ENCODE results near the gene KLHL30.

KLHL30 gene, protein sequence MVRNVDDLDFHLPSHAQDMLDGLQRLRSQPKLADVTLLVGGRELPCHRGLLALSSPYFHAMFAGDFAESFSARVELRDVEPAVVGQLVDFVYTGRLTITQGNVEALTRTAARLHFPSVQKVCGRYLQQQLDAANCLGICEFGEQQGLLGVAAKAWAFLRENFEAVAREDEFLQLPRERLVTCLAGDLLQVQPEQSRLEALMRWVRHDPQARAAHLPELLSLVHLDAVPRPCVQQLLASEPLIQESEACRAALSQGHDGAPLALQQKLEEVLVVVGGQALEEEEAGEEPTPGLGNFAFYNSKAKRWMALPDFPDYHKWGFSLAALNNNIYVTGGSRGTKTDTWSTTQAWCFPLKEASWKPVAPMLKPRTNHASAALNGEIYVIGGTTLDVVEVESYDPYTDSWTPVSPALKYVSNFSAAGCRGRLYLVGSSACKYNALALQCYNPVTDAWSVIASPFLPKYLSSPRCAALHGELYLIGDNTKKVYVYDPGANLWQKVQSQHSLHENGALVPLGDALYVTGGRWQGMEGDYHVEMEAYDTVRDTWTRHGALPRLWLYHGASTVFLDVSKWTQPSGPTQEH

DNA sequence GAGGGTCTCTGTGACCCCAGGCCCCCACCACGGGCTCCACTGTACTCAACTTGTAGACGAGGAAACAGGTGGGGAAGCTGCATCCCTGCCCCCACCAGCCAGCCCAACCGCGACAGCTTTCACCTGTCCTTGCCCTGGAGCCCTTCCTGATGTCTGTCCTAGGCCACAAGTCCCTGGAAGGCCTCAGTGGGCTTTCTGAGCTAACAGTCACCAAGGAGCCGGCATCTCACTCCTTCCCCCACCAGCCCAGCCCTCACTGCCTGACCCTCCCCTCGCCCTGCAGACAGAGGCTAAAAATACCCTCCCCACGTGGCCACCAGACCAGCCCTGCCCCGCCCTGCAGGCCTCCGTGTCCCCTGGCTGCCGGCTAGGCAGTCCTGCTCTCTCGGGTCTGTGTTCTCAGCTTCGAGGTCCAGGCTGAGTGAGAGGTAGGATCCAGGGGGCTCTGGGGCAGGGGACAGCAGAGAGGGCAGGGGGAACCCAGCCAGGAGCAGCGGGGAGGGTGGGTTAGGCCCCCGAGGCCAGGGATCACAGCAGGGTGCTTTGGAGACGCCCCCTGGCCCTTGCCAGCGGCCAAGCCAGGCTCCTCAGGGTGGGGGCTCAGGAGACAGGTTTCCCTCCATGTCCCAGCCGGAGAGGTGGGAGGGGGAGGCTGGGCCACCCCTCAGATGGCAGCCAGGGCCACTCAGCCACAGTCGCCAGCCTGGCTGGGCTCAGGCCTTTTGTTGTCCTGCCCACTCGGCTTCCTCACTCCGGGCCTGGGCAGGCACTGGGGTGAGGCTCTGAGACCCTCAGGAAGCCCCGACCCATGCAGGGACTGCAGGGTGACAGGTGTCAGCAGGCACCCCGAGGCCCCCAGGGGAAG is at the start of gene KLHL30:
TSS of gene KLHL30 (plus strand) at position 338 of the 865 bp plus-strand sequence. CDS start 2,087 bp downstream, outside the sequence.
- no peak for DNase-seq
- Mint-ChIP-seq H3K4me3 (no peak within 1 kb of the TSS), H3K27ac (no peak within 1 kb of the TSS), H3K27me3 (ENCODE audit: low read depth, poor library complexity) (peaks cover 4% of the 10 kb centered on the region), H3K4me1 (peaks cover 44% of the 10 kb centered on the region), H3K36me3 (ENCODE audit: low read depth) (no peaks in the 10 kb centered on the region), H3K9me3 (no peaks in the 10 kb centered on the region)
- TF ChIP-seq, protein P1, sequence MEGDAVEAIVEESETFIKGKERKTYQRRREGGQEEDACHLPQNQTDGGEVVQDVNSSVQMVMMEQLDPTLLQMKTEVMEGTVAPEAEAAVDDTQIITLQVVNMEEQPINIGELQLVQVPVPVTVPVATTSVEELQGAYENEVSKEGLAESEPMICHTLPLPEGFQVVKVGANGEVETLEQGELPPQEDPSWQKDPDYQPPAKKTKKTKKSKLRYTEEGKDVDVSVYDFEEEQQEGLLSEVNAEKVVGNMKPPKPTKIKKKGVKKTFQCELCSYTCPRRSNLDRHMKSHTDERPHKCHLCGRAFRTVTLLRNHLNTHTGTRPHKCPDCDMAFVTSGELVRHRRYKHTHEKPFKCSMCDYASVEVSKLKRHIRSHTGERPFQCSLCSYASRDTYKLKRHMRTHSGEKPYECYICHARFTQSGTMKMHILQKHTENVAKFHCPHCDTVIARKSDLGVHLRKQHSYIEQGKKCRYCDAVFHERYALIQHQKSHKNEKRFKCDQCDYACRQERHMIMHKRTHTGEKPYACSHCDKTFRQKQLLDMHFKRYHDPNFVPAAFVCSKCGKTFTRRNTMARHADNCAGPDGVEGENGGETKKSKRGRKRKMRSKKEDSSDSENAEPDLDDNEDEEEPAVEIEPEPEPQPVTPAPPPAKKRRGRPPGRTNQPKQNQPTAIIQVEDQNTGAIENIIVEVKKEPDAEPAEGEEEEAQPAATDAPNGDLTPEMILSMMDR (IDR thresholded peaks at IDR 0.05) = no peak

DNA sequence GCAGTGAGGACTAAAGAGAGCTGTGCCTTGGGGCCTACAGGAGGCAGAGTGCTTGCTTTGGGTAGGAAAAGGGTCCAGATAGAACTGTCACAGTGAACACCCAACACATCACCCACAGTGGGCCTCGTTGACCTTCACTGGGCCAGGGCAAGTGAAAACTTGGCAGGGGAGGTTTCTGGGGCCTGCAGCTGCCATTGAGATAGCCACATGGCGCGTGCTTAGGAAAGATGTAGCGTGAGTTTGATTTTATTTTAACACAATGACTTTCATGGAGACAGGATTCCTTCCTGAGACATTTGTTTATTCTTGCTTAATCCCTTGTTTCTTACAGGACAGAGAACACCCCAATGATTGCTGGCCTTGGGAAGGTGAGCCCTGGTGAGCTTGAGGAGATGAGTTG is 47.6 kb upstream of the KLHL30 start:
- H3K4me3 Mint-ChIP-seq = no peak overlapping the region
- peaks cover 7% of the 10 kb centered on the region for H3K27me3 Mint-ChIP-seq (ENCODE audit: low read depth, poor library complexity)

DNA sequence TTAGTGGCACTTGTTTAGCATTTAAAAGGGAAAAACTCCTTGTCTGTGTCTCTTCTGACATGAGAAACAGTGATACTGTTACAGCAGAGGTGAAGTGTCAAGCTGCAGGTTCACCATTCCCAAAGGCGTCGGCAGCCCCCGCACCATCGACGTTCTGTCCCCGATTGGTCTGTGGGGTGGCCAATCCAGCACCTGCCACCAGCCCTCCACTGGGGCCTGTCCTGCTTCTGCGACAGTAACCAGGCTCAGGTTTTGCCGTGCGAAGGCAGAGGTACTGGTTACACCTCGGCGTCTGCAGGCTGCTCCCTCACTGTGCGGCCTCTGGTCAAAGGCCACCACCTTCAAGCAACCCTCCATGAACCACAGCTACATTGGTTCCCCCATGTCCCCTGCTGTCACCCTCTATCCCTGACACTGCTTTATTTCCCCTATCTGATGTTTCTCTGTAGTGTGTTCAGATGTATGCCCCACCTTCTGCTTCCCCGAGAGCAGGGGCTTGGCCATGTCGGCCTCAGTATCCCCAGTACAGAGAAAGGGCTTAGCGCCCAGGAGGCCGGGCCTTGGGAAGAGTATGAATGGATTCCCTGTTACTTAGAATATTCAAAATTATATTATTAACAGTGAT is 46.9 kb upstream of the KLHL30 start:
- TF ChIP-seq, protein P1 (IDR thresholded peaks at IDR 0.05) = no peak
- no peak for DNase-seq
- no peak overlapping the region for H3K4me3 Mint-ChIP-seq
- H3K27me3 Mint-ChIP-seq (ENCODE audit: low read depth, poor library complexity) = peaks cover 7% of the 10 kb centered on the region
- no peaks in the 10 kb centered on the region for H3K9me3 Mint-ChIP-seq
- peaks cover 25% of the 10 kb centered on the region for H3K4me1 Mint-ChIP-seq
- peak overlapping the region; percentile 80 for H3K27ac Mint-ChIP-seq
- peaks cover 25% of the 10 kb centered on the region for H3K36me3 Mint-ChIP-seq (ENCODE audit: low read depth)

More for the DNA sequence above, 47.6 kb upstream of the KLHL30 start:
- DNase-seq = no peak
- Mint-ChIP-seq H3K4me1 (peaks cover 21% of the 10 kb centered on the region), H3K27ac (peak overlapping the region; percentile 80), H3K9me3 (no peaks in the 10 kb centered on the region), H3K36me3 (ENCODE audit: low read depth) (peaks cover 30% of the 10 kb centered on the region)
- TF ChIP-seq, protein P1 (IDR thresholded peaks at IDR 0.05) = no peak

DNA sequence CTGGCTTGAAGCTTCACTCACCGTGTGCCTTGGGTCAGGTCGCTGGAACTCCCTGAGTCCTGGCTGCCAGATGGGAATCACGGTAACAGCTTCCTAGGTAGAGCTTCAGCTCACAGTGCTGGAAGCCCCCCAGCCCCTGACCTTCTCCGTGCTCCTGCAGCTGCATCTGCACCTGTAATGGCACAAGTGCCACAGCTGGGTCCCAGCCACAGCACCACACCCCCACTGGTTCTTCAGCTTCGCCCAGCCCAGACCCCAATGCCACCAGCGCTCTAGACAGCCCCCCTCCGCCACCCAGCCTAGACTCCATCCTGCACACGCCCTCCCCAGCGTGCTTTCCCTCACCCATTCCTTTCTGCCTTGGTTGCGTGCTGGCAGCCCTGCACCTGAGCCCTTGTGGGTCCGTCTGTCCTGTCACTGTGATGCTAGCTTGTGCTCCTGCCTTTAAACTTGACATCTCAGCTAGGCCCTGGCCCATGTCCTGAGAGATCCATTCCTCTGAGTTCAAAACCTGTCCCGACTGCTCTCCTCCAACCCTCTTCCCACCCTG is 45.9 kb upstream of the KLHL30 start:
- H3K9me3 Mint-ChIP-seq = no peaks in the 10 kb centered on the region
- no peak overlapping the region for H3K4me3 Mint-ChIP-seq
- DNase-seq = no peak

More for the DNA sequence above, 45.9 kb upstream of the KLHL30 start:
- H3K4me1 Mint-ChIP-seq = peaks cover 25% of the 10 kb centered on the region
- H3K27me3 Mint-ChIP-seq (ENCODE audit: low read depth, poor library complexity) = peaks cover 7% of the 10 kb centered on the region
- no peak overlapping the region for H3K27ac Mint-ChIP-seq
- peaks cover 17% of the 10 kb centered on the region for H3K36me3 Mint-ChIP-seq (ENCODE audit: low read depth)
- TF ChIP-seq, protein P1 (IDR thresholded peaks at IDR 0.05) = no peak
